SK-N-SH (cell line): Measurements from ENCODE around the gene PDZD2.

ENCODE experiments used
- CTCF ChIP-seq: fragments of 200-600 bp; sonication (generic); IDR thresholded peaks from 2 replicates; pipeline ENCODE4 v1.6.1; 2017; ENCODE audit warnings: antibody characterized with exemption, mild to moderate bottlenecking, moderate library complexity
- POLR2AphosphoS5 ChIP-seq: IDR thresholded peaks from 2 replicates; pipeline ENCODE4 v1.6.1; 2012; ENCODE audit warnings: low read depth, low read length
- ZBTB33 ChIP-seq: IDR thresholded peaks from 2 replicates; pipeline ENCODE4 v1.4.0; 2012; ENCODE audit warnings: low read depth, borderline replicate concordance

- TF ChIP-seq POLR2AphosphoS5 (no peak), CTCF (no peak), ZBTB33 (no peak)
Measured at GRCh38 chr5:31768046-31768445, 129.1 kb downstream of the PDZD2 start.
